GM13977 (cell line): ENCODE measurements around the gene SNRNP27.

ENCODE experiments used
- DNase-seq: peaks from one replicate; pipeline ENCODE4 v3.0.0; 2012; ENCODE audit warnings: low spot score
- CTCF ChIP-seq: IDR thresholded peaks from 2 replicates; pipeline ENCODE4 v1.5.1; 2012; ENCODE audit warnings: mild to moderate bottlenecking, control low read depth; ENCODE audit not compliant: insufficient read depth; ENCODE audit errors: extremely low read depth, missing control alignments
- in situ Hi-C: fragments of 300-500 bp; cut with MboI; formaldehyde crosslinking; loops from one replicate; pipeline ENCODE4 v1.12.0; 2022; ENCODE audit warnings: low sequenced_read_pairs, low pct_unique_long_range_greater_than_20kb, mixed read lengths, inconsistent platforms; ENCODE audit not compliant: unreplicated experiment

The SNRNP27 gene, protein sequence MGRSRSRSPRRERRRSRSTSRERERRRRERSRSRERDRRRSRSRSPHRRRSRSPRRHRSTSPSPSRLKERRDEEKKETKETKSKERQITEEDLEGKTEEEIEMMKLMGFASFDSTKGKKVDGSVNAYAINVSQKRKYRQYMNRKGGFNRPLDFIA

DNA sequence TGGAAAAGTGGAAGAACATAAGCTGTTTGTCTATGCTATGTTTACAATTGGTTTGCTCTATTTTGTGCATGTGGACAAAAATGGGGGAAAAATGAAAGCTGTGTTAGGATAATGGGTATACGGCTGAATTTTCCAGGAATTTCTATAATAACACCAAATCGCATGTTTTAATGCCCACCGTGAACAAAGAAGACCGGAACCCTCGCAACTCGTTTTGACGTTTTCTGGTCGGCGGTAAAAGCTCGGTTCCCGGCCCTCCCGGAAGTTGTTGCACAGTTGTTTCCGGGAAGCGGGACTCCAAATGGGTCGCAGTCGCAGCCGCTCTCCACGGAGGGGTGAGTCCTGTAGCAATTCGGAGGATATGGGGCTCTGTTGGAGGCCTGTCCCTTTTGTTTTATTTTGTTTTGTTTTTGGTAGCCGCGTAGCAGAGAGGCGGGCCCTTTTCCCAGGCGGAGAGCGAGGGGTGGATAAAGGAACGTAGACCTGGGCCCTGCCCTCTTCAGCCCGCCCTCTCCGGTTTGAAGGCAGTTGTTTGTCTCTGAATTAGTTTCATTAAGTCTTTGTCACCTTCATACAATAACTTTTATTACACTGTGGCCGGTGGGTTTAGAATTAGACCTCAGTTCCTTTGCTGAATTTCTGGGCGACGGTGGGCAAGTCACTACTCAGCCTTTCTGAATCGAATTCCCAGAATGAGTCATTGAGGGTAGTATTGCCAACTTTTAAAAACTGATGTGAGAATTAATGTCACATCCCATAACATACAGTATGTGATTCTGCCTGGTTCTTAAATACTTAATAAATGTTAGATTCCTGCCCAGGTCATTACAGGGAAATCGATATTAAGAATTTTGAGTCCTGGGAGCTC, at the start of gene SNRNP27:
TSS of gene SNRNP27 (plus strand) at position 273 of the 868 bp plus-strand sequence. CDS start at position 302, 29 bp downstream.
- peak; percentile 77 for DNase-seq
- no peak for TF ChIP-seq CTCF
- in situ Hi-C loops, result no loop called here

GRCh38 chr2:69843993-69844392, 49.8 kb upstream of the SNRNP27 start:
- no peak for TF ChIP-seq CTCF
- DNase-seq, result no peak
- in situ Hi-C loops, result no loop called here

DNA sequence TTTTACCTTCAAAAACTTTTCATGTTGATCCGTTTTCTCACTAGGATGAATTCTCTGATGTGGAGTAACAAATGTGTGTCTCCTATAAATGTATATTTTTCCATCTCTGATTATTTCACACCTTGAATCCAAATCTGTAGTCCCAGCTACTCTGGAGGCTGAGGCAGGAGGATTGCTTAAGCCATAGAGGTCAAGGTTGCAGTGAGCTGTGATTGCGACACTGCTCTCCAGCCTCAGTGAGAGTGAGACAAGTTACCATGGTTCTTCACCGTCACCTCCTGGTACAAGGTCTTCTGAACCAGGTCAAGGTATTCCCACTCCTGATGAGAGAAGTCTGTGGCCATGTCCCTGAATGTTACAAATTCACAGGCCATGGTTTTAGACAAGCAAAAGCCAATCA, 49.2 kb upstream of the SNRNP27 start:
- DNase-seq, result no peak
- in situ Hi-C loops, result no loop called here
- no peak for TF ChIP-seq CTCF

GRCh38 chr2:69846182-69847067, 47.3 kb upstream of the SNRNP27 start:
- in situ Hi-C loops, result no loop called here
- no peak for DNase-seq
- no peak for TF ChIP-seq CTCF

GRCh38 chr2:69847068-69847828, 46.5 kb upstream of the SNRNP27 start:
- TF ChIP-seq CTCF, result no peak
- in situ Hi-C loops, result no loop called here
- no peak for DNase-seq

- DNase-seq, result no peak
- no peak for TF ChIP-seq CTCF
- in situ Hi-C loops, result no loop called here
Measured at GRCh38 chr2:69848186-69848790, 45.5 kb upstream of the SNRNP27 start.
